SK-N-MC (cell line): ENCODE results near the gene S100PBP.

ENCODE experiments used
- DNase-seq: peaks from one replicate; pipeline ENCODE4 v3.0.0-alpha.2; 2011; ENCODE audit warnings: low read depth, low spot score
- H3K27ac ChIP-seq: fragments of 200-600 bp; sonication (generic); 2 replicates; pipeline ENCODE4 v1.5.1; 2016; ENCODE audit warnings: mixed run types
- H3K36me3 ChIP-seq: fragments of 200-600 bp; sonication (generic); 2 replicates; pipeline ENCODE4 v1.6.1; 2017; ENCODE audit warnings: antibody characterized with exemption, low read length, mixed read lengths; ENCODE audit not compliant: insufficient read depth
- H3K4me3 ChIP-seq: fragments of 200-600 bp; sonication (generic); 2 replicates; pipeline ENCODE4 v1.5.1; 2016
- H3K9ac ChIP-seq: fragments of 200-600 bp; sonication (generic); 2 replicates; pipeline ENCODE4 v1.8.0; 2017; ENCODE audit warnings: mixed run types, mixed read lengths; ENCODE audit not compliant: insufficient read length
- H3K9me3 ChIP-seq: fragments of 200-600 bp; sonication (generic); 2 replicates; pipeline ENCODE4 v1.6.1; 2017; ENCODE audit warnings: low read depth, mild to moderate bottlenecking, antibody characterized with exemption, low read length, moderate library complexity, mixed read lengths
- EZH2 ChIP-seq: fragments of 200-600 bp; sonication (generic); IDR thresholded peaks from one replicate; pipeline ENCODE4 v1.6.1; 2017; ENCODE audit warnings: antibody characterized with exemption
- FOXP2 ChIP-seq: optimal IDR thresholded peaks from 2 replicates; pipeline ENCODE3; 2011; ENCODE audit warnings: mild to moderate bottlenecking, moderate library complexity; ENCODE audit not compliant: insufficient read depth; ENCODE audit errors: extremely low read length, control extremely low read depth
- POLR2AphosphoS5 ChIP-seq: IDR thresholded peaks from 2 replicates; pipeline ENCODE4 v1.6.1; 2012; ENCODE audit warnings: mild to moderate bottlenecking, low read depth, low read length, borderline replicate concordance

Gene S100PBP

DNA sequence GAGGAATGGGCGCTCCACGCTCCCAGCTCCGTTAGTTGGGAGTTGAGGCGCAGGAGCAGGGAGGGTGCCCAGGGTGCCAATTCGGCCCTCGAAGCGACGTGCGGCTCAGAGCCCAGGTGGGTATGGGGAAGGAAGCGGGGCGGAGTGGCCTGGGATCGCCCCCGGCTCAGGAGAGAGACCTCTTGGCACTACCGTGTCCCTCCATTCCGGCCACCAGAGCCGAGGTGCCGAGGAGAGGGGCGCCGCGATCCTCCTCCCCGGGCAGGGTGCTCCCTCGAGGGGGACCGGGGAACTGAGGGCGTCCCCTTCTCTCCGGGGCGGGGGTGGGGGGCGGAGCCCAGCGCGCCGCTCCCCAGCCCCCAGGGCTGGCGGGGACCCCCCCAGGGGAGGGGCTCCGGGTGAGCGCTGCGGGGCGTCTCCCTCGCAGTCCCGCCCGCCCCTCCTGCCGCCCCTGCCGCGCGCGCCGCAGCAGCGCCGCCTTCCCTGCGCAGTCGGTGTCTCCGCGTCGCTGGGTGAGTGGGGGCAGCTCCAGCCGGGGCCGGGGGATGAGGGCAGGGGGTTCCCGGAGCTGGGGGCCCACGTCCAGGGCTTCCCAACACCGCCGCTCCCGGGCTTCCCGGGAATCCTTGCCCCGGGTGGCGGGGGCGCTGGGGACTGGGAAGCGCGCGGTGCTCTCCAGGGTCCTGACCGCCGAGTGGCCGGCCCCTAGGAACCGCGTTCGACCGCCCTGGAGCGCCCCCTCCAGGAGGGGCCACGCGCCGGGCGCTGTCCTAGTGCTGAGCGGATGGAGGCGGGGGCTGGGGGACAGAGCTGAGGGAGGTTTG, 68.8 kb downstream of the S100PBP start, which contains the start of gene HPCA:
Gene HPCA (plus strand): TSS at position 488 of the 824 bp plus-strand sequence. CDS start 2,408 bp downstream, outside the sequence.
- H3K4me3 ChIP-seq, result peak within 1 kb of the TSS; percentile 61
- no peak for DNase-seq

DNA sequence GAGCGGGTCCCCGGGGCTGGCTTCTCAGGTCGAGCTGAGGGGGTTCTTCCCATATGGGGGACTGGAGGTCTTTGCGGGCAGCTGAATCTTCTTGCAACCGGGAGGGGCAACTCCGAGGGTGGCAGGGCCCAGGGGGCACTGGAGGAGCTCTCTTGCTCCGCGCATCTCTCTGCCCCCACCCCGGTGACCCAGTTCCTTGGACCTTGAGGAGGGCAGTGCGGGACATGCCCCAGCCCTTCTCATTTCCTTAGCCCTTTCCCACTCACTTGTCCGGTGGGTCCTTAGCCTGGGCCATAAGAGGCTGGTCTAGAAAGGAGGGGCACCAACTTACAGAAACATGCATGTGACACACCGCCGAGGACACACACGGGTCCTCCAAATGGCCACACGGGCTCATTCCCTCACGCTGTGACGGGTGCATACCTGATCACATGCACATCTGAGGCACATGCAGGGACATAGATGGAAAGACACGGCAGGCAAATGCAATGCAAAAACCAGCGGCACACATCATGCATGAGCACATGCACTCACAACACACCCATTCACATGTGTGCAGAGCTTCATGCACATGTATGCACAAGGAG, 69.5 kb downstream of the S100PBP start:
- Histone ChIP-seq H3K4me3 (no peak overlapping the region), H3K9me3 (no peaks in the 10 kb centered on the region), H3K9ac (no peak overlapping the region), H3K27ac (no peak overlapping the region), H3K36me3 (no peaks in the 10 kb centered on the region)
- TF ChIP-seq POLR2AphosphoS5, result no peak
- no peak for TF ChIP-seq FOXP2
- TF ChIP-seq EZH2, result no peak
- DNase-seq, result no peak

More for the DNA sequence above, 68.8 kb downstream of the S100PBP start, which contains the start of gene HPCA:
- H3K9me3 ChIP-seq, result no peaks in the 10 kb centered on the region
- H3K27ac ChIP-seq, result no peak within 1 kb of the TSS
- TF ChIP-seq POLR2AphosphoS5 (no peak), FOXP2 (no peak), EZH2 (no peak)
- H3K9ac ChIP-seq, result no peak within 1 kb of the TSS
- no peaks in the 10 kb centered on the region for H3K36me3 ChIP-seq

- no peak for TF ChIP-seq FOXP2
- no peak for TF ChIP-seq EZH2
- TF ChIP-seq POLR2AphosphoS5, result no peak
- Histone ChIP-seq H3K27ac (no peak overlapping the region), H3K4me3 (no peak overlapping the region), H3K9ac (no peak overlapping the region), H3K9me3 (no peaks in the 10 kb centered on the region), H3K36me3 (no peaks in the 10 kb centered on the region)
- DNase-seq, result no peak
Measured at GRCh38 chr1:32887623-32888022, 70.2 kb downstream of the S100PBP start.

DNA sequence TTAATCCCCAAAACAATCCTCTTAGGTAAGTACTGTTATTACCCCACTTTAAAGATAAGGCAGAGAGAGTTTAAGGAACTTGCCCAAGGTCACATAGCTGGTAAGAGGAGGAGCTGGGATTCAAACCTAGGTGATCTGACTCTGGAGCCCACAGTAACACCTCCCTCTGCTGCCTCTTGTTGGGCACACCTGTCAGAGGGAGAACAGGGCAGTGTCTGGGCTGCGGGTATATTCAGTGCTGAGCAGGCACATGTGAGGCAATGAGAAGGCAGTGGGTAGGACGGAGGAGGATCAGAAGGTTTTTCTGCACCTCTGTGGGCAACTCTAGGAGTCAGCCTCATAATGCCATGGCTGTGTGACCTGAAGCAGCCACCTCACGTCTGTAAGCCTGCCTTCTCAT, 70.7 kb downstream of the S100PBP start:
- no peak for DNase-seq
- H3K9ac ChIP-seq, result no peak overlapping the region
- no peak overlapping the region for H3K27ac ChIP-seq
- no peaks in the 10 kb centered on the region for H3K9me3 ChIP-seq
- no peak overlapping the region for H3K4me3 ChIP-seq
- no peaks in the 10 kb centered on the region for H3K36me3 ChIP-seq
- TF ChIP-seq FOXP2, result no peak
- TF ChIP-seq EZH2, result no peak
- TF ChIP-seq POLR2AphosphoS5, result no peak

- H3K9me3 ChIP-seq, result no peaks in the 10 kb centered on the region
- H3K4me3 ChIP-seq, result no peak overlapping the region
- no peak overlapping the region for H3K9ac ChIP-seq
- TF ChIP-seq FOXP2 (no peak), POLR2AphosphoS5 (no peak)
- no peak for DNase-seq
- H3K27ac ChIP-seq, result no peak overlapping the region
- H3K36me3 ChIP-seq, result no peaks in the 10 kb centered on the region
Measured at GRCh38 chr1:32888677-32889420, 71.4 kb downstream of the S100PBP start.

- no peak for DNase-seq
- TF ChIP-seq FOXP2, result no peak
- no peak for TF ChIP-seq POLR2AphosphoS5
- no peak for TF ChIP-seq EZH2
- no peak overlapping the region for H3K27ac ChIP-seq
- no peak overlapping the region for H3K9ac ChIP-seq
- H3K36me3 ChIP-seq, result no peaks in the 10 kb centered on the region
- H3K9me3 ChIP-seq, result no peaks in the 10 kb centered on the region
- no peak overlapping the region for H3K4me3 ChIP-seq
Measured at GRCh38 chr1:32889731-32890278, 72.4 kb downstream of the S100PBP start.

- Histone ChIP-seq H3K9me3 (no peaks in the 10 kb centered on the region), H3K4me3 (no peak overlapping the region), H3K36me3 (no peaks in the 10 kb centered on the region), H3K27ac (no peak overlapping the region), H3K9ac (no peak overlapping the region)
- TF ChIP-seq EZH2 (no peak), FOXP2 (no peak), POLR2AphosphoS5 (no peak)
- no peak for DNase-seq
Measured at GRCh38 chr1:32890516-32891240, 73.2 kb downstream of the S100PBP start.
